HuH-7 (cell line): ENCODE measurements around the gene CAP1.
"Not testable (repeated sequence)": the region's sequence is repeated elsewhere in the genome, so short reads cannot be mapped to it uniquely, and the experiment has no call there.

Experiments
- DNase-seq: peaks from one replicate; pipeline ENCODE4 v3.0.0; 2011; ENCODE audit warnings: low spot score

CAP1 gene

DNA sequence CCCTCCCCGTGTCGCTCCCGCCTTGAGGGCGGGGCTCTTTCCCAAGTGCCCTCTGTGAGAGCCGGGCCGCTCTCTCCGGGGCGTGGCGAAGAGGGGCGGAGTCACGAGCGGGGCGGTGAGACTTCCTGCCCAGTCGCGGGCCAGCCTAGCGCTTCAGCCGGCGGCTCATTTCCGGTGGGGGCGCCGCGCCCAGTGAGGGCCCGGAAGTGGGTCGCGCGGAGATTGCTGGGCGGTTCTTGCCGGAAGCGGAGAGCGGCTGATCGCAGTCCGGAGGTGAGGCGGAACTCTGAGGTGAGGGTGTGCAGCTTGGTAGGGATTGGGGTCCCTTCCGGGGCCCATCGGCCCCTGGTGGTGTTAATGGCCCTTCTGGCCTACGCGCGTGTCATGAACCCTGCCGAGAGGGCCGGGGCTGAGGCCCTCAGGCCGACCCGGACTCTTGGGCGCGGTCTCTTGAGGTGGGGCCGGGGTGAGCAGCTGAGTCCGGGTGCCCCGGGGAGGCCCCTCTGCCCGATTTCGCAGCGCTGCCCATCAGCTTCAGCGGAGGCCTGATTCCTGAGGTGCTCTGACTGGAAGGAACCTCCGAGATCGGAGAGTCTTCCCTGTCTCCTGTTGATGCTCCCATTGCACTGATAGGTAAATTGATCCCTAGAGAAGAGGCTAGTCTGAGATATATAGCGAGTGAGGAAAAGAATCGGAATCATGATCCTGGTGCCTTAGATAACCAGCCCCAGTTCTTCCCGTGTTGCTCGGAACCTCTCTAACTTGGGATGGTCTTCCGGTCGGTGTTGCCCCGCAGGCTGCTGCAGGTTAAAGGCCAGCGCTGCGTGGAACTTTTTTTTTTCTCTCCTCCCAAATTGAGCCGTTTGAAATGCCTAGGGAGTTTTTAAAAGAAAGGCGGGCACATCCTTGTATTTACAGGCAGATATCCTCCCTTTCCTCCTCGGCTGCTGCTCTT lies at the start of gene CAP1:
TSS of gene CAP1 (plus strand) at position 219 of the 955 bp plus-strand sequence. CDS start 18,618 bp downstream, outside the sequence.
- peak; percentile 91 for DNase-seq

GRCh38 chr1:39992234-39992633 lies 48.3 kb upstream of the CAP1 start:
- no peak for DNase-seq

GRCh38 chr1:39992888-39993287 lies 47.6 kb upstream of the CAP1 start:
- DNase-seq, result no peak

DNA sequence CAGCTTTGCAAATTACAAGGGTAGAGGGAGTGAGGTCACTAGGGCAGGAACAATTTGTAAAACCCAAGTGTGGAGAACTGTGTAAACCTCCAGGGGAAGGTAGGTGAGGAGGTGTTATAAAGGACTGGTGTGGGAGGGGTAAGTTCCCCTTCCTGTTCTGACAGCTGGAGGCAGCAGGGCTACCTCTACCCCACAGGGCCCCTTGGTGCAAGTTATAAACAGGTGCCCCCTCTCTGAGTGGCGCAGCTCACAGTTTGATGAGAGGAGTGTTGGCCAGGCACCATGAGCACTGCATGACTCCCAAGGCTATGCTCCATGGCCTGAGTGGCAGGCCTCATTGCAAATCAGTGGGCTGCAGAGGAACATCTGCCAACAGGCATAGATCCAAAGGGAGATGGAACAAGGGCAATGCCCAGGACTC lies 44.5 kb upstream of the CAP1 start:
- no peak for DNase-seq

DNA sequence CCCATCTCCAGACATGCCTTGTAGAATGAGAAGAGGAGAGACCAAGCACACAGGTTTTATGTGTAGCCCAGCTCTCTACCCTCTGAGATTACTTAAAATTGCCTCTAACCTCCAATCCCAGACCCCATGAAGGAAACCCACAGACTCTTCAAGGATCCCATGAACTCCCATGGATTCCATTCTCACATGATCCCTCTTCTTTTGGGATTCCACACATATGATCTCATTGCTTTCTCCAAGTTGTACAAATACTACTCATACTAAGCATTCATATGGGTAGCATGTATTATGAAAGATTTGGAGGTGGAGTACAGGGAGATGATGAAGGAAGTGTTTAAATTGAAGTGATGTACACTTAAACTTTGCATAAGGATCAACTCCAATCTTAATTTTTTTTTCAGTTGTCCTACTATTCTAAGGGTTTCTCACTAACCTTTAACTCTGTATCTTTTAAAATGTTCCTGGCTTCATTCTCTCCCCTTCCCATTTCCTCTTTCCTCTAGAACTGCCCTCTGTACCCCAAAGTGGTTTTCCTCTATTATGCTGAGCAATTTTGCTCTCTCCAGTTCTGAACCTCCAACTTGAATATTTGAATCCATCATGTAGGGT lies 44.0 kb upstream of the CAP1 start:
- no peak for DNase-seq

- no peak for DNase-seq
These were observed 39.1 kb upstream of the CAP1 start for GRCh38 chr1:40001456-40001855.

GRCh38 chr1:40003156-40004093 lies 37.1 kb upstream of the CAP1 start:
- DNase-seq, result no peak

GRCh38 chr1:40004857-40005256 lies 35.7 kb upstream of the CAP1 start:
- DNase-seq, result no peak

DNA sequence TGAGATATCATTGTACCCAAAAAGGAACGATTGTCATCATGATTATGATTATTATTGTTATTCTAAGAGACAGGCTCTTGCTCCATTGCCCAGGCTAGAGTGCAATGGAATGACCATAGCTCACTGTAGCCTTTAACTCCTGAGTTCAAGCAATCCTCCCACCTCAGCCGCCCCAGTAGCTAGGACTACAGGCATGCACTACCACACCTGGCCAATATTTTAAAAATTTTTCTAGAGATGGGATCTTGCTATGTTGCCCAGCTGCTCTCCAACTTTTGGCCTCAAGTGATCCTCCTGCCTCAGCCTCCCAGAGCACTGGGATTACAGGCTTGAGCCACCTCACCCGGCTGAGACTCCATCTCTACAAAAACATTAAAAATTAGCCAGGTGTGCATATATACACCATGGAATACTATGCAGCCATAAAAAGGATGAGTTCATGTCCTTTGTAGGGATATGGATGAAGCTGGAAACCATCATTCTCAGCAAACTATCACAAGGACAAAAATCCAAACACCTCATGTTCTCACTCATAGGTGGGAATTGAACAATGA lies 33.0 kb upstream of the CAP1 start:
- not testable (repeated sequence) for DNase-seq

DNA sequence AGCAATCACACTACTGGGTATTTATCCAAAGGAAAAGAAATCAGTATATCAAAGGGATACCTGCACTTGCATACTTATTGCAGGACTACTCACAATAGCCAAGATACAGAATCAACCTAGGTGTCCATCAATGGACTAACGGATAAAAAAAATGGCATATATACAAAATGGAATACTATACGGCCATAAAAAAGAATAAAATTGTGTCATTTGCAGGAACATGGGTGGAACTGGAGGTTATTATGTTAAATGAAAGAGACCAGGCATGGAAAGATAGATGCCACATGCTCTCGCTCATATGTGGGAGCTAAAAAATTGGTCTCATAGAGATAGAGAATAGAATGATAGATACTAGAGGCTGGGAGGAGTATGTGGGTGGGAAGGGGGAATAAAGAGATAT lies 29.3 kb upstream of the CAP1 start:
- DNase-seq, result no peak

DNA sequence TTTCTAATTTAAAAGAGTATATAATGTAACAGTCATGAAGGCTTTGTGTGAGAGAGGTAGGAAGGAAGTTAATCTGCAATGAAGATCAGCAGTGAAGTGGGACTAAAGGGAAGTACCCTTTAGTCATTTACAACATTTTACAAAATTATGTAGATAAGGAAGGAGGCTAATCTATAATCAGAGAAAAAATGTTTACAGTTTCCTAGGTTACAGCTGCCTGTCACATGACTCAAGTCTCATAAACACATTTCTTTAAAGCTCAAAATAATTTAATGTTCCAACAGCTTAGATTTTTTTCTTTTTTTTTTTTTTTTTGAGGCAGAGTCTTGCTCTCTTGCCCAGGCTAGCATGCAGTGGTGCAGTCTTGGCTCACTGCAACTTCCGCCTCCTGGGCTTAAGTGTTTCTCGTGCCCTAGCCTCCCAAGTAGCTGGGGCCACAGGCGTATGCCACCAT lies 26.2 kb upstream of the CAP1 start:
- no peak for DNase-seq

- no peak for DNase-seq
These were observed 25.5 kb upstream of the CAP1 start for GRCh38 chr1:40014812-40015594.

GRCh38 chr1:40017951-40018575 lies 22.5 kb upstream of the CAP1 start:
- DNase-seq, result no peak

- no peak for DNase-seq
These were observed 20.0 kb upstream of the CAP1 start for GRCh38 chr1:40020447-40021085.

DNA sequence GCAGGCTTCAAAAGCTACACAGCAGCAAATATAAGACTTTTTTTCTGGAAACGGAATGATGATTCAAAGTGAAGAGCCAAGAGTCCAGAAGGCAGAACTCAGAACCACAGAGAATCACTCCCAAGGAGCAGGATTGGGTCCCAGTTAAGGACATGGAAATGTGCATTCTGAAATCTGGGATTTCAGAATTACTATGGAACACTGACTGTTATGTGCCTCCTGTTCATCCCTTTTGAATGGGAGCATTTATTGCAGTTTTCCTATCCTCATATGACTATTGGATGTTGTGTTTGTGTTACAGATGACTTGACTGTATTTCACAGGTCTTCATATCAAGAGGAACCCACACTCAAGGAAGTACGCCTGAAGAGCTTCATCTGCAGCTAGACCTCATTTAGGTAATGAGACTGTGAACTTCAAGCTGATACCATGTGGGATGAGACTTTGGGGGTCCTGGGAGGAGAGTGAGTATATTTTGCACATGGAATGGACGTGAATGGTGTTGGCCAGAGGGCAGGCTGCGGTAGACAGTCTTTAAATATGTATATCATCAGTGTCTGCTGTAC lies 17.1 kb upstream of the CAP1 start:
- DNase-seq, result no peak

- no peak for DNase-seq
These were observed 15.9 kb upstream of the CAP1 start for GRCh38 chr1:40024671-40025070.

DNA sequence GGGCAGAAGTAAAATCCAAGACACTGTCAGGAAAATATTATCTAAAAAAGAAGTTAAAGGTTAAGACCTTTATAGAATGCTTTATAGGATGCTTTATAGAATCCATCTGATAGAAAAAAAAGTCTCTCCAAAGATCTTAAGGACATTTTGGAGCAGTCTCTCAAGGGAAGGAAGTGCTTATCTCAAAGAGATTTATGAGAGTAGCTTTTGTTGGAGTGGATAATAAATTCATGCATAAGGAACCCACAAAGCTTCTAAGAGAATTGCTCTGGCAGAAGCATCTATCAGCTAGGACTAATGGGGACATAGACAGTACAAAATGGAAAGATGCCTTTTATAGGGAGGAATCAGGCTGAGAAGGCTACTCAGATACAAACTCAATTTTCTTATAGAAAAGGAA lies 12.9 kb upstream of the CAP1 start:
- DNase-seq, result no peak

GRCh38 chr1:40029608-40030007 lies 10.9 kb upstream of the CAP1 start:
- DNase-seq, result no peak

DNA sequence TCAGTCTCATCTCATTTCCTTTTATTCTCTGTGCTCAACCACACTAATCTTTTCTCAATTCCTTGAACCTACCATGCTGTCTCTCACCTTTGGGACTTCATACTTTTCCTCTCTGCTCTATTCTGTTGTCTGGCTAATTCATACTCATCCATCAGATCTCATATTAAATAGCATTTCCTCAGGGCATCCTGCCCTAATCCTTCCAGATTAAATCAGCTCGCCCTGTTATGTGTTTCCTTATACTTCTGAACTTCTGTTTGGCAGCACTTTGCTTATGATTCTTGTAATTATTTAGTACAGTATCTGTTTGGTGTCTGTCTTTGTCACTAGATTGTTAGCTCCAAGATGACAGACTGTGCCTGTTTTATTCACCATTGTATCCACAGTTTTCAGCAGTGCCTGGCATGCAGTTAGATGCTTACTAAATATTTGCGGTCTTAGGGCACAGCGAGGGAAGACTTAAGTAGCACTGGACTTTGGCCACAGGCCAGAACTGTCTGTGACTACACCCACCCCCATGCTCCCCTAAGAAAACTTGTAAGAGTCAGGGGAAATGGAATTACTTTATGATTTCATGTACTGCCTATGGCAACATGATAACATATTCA lies 9.9 kb upstream of the CAP1 start:
- DNase-seq, result no peak
